Osteocyte (in vitro differentiated cells): ENCODE data around the gene UBE2L6. TPM values are rescaled to one million over a fixed set of nuclear protein-coding genes. Genes with fewer than 3 reads are reported as not detected.

Source experiments
- DNase-seq: peaks from one replicate; pipeline ENCODE4 v3.0.0; 2021; ENCODE audit warnings: mixed read lengths; ENCODE audit not compliant: unreplicated experiment; ENCODE audit errors: extremely low spot score
- H3K27ac Mint-ChIP-seq: one replicate; pipeline ENCODE4 v1.8.0; 2021; ENCODE audit warnings: mild to moderate bottlenecking, mixed read lengths; ENCODE audit not compliant: unreplicated experiment
- H3K27me3 Mint-ChIP-seq: one replicate; pipeline ENCODE4 v1.8.0; 2021; ENCODE audit warnings: mixed read lengths; ENCODE audit not compliant: unreplicated experiment
- H3K36me3 Mint-ChIP-seq: one replicate; pipeline ENCODE4 v1.8.0; 2021; ENCODE audit warnings: mixed read lengths; ENCODE audit not compliant: unreplicated experiment
- H3K4me1 Mint-ChIP-seq: one replicate; pipeline ENCODE4 v1.8.0; 2021; ENCODE audit warnings: mixed read lengths; ENCODE audit not compliant: unreplicated experiment
- H3K4me3 Mint-ChIP-seq: one replicate; pipeline ENCODE4 v1.8.0; 2021; ENCODE audit warnings: mild to moderate bottlenecking, moderate library complexity, mixed read lengths; ENCODE audit not compliant: unreplicated experiment
- H3K9me3 Mint-ChIP-seq: one replicate; pipeline ENCODE4 v1.8.0; 2021; ENCODE audit warnings: mixed read lengths; ENCODE audit not compliant: unreplicated experiment
- total RNA-seq: library from RNA; stranded (reverse); gene quantifications from 2 replicates; pipeline ENCODE4 v1.2.1, GENCODE V29; 2021
- TF ChIP-seq, protein P1 (sequence below): fragments of 200-600 bp; sonication (generic); IDR thresholded peaks from 2 replicates; pipeline ENCODE4 v1.5.0; 2021; ENCODE audit warnings: antibody characterized with exemption, mild to moderate bottlenecking, moderate library complexity

The UBE2L6 gene
- total RNA-seq, 1 donor from 2014 or later: 58.9 TPM

DNA sequence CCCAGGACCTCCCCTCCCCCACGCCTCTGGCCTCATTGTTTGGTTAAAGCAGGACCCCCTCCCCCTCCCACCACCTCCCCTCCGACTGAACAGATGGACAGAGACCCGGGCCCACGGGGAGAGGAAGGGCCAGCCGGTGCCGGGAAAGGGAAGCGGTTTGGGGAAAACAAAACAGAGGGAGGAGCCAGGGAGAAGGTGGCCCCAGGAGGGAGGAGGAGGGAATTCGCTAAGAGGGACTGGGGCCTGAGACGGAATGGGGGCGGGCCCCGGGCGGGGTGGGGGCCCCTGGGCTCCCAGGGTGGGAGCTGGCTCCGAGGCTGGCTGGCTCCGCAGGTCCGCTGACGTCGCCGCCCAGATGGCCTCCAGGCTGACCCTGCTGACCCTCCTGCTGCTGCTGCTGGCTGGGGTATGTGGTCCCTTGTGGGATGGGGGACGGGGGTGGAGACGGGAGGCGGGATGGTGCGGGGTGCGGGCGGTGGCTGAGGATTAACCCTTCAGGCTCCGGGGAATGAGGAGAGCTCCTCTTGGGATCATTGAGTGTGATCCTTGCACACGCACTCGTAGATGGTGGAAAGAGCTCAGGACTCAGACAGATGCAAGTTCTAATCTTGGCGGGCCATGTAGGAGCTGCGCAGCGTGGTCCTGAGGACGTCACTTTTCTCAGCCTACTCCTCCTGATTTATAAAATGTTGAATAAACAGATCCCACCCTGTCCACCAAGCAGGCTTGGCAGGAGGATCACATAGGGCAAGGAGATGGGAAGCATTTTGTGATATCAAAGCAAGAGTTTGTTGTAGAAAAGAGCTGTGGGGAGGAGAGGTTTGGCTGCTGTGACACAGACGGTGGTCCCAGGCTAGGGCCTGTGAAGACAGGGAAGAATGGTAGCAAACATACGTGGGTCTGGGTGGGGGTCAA lies 30.7 kb upstream of the UBE2L6 start:
- H3K9me3 Mint-ChIP-seq: no peaks in the 10 kb centered on the region
- H3K4me3 Mint-ChIP-seq: peak overlapping the region; percentile 65
- TF ChIP-seq, protein P1, sequence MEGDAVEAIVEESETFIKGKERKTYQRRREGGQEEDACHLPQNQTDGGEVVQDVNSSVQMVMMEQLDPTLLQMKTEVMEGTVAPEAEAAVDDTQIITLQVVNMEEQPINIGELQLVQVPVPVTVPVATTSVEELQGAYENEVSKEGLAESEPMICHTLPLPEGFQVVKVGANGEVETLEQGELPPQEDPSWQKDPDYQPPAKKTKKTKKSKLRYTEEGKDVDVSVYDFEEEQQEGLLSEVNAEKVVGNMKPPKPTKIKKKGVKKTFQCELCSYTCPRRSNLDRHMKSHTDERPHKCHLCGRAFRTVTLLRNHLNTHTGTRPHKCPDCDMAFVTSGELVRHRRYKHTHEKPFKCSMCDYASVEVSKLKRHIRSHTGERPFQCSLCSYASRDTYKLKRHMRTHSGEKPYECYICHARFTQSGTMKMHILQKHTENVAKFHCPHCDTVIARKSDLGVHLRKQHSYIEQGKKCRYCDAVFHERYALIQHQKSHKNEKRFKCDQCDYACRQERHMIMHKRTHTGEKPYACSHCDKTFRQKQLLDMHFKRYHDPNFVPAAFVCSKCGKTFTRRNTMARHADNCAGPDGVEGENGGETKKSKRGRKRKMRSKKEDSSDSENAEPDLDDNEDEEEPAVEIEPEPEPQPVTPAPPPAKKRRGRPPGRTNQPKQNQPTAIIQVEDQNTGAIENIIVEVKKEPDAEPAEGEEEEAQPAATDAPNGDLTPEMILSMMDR: no peak
- peaks cover 44% of the 10 kb centered on the region for H3K27me3 Mint-ChIP-seq
- peak overlapping the region; percentile 34 for H3K27ac Mint-ChIP-seq
- H3K36me3 Mint-ChIP-seq: no peaks in the 10 kb centered on the region
- H3K4me1 Mint-ChIP-seq: peaks cover 14% of the 10 kb centered on the region
- no peak for DNase-seq

DNA sequence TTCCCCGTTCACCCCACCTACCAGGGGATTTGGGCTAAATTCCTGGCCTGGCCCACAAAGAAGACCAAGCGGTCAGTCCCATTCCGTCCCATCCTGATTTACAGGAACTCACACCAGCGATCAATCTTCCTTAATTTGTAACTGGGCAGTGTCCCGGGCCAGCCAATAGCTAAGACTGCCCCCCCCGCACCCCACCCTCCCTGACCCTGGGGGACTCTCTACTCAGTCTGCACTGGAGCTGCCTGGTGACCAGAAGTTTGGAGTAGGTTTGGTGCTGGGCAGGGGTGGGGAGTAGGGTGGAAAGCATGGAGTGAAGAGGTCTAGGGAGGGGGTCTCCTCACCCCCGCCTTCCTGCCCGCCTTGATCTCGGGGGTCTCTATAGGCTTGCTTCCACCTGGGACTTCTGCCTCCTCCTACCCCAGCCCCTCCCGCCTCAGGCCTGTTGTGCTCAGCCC lies 30.0 kb upstream of the UBE2L6 start, which contains the start of gene SERPING1:
TSS of gene SERPING1 (plus strand) at position 225 of the 455 bp plus-strand sequence. CDS start 586 bp downstream, outside the sequence.
- Mint-ChIP-seq H3K4me1 (peaks cover 14% of the 10 kb centered on the region), H3K27ac (peak within 1 kb of the TSS; percentile 34), H3K4me3 (peak within 1 kb of the TSS; percentile 65), H3K9me3 (no peaks in the 10 kb centered on the region), H3K36me3 (no peaks in the 10 kb centered on the region), H3K27me3 (peaks cover 48% of the 10 kb centered on the region)
- DNase-seq: no peak
- TF ChIP-seq, protein P1: no peak

DNA sequence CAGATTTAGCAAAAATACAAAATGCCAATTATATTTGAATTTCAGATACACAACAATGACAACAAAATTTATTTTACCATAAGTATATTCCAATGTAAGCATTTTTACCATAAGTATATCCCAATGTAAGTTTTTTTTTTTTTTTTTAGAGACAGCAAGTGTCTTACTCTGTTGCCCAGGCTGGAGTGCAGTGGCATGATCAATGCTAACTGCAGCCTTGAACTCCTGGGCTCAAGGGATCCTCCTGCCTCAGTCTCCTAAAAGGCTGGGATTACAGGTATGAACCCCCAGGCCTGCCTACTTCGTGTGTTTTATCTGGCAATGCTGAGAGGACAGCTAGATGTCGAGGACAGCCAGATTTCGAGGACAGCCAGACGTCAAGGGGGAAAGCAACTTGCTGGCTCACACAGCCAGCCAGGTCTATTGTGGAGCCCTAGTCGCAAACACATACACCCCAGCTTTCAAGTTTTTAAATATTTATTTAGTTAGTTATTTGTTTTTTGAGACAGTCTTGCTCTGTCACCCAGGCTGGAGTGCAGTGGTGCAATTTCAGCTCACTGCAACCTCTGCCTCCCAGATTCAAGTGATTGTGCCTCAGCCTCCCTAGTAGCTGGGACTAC lies 28.9 kb upstream of the UBE2L6 start:
- no peaks in the 10 kb centered on the region for H3K9me3 Mint-ChIP-seq
- no peak for DNase-seq
- no peaks in the 10 kb centered on the region for H3K36me3 Mint-ChIP-seq
- H3K4me1 Mint-ChIP-seq: peaks cover 14% of the 10 kb centered on the region
- no peak overlapping the region for H3K27ac Mint-ChIP-seq
- TF ChIP-seq, protein P1: no peak
- no peak overlapping the region for H3K4me3 Mint-ChIP-seq
- peaks cover 45% of the 10 kb centered on the region for H3K27me3 Mint-ChIP-seq

DNA sequence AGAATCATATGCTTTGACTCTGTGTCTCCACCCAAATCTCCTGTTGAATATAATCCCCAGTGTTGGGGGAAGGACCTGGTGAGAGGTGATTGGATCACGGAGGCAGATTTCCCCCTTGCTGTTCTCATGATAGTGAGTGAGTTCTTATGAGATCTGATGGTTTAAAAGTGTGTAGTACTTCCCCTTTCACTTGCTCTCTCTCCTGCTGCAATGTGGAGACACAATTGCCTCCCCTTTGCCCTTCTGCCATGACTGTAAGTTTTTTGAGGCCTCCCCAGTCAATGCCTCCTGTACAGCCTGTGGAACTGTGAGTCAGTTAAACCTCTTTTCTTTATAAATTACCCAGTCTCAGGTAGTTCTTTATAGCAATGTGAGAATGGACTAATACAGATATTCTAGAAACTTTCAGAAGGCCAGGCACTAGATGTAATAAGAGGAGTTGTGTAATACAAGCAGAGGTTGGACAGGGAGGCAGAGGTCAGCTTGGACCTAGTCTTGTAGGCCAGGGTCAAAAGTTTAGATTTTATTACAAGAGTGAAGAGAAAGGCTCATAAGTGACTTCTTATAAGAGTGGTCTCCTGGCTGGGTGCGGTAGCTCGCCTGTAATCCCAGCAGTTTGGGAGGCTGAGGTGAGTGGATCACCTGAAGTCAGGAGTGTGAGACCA lies 20.7 kb upstream of the UBE2L6 start:
- Mint-ChIP-seq H3K27ac (no peak overlapping the region), H3K4me3 (no peak overlapping the region), H3K27me3 (peaks cover 18% of the 10 kb centered on the region), H3K36me3 (no peaks in the 10 kb centered on the region), H3K9me3 (no peaks in the 10 kb centered on the region), H3K4me1 (no peaks in the 10 kb centered on the region)
- TF ChIP-seq, protein P1: no peak
- no peak for DNase-seq
